ENCODE results near the gene MCRIP2.

GRCh38 chr16:672371-672770 is 30.7 kb downstream of the MCRIP2 start:
- no peak for TF ChIP-seq CTCF (IDR thresholded peaks at IDR 0.05)
- no peak for TF ChIP-seq POLR2A (IDR thresholded peaks at IDR 0.05)
